Liver (tissue), 9 donors: ENCODE data around the gene LMF1. TPM values are rescaled to one million over a fixed set of nuclear protein-coding genes. Genes with fewer than 3 reads are reported as not detected.

Experiments used
- DNase-seq: peaks from one replicate; pipeline ENCODE4 v3.0.0-alpha.2; 2017; ENCODE audit warnings: low spot score
- H3K27ac ChIP-seq, 2 donors: one replicate each; pipeline ENCODE4 v1.7.0; 2013; ENCODE audit warnings: inconsistent platforms in 2 of 2, low read length in 2 of 2, control low read depth in 1 of 2, low read depth in 1 of 2, mild to moderate bottlenecking in 1 of 2
- H3K27me3 ChIP-seq, 4 donors: one replicate each; pipeline versions ENCODE4 v1.6.1 to v1.7.0; 2013; ENCODE audit warnings: low read length in 3 of 4, inconsistent platforms in 1 of 4, mild to moderate bottlenecking in 1 of 4, moderate library complexity in 1 of 4; ENCODE audit not compliant: control insufficient read depth in 4 of 4, insufficient read depth in 4 of 4
- H3K36me3 ChIP-seq, 4 donors: one replicate each; pipeline versions ENCODE4 v1.6.1 to v1.7.0; 2013; ENCODE audit warnings: low read length in 3 of 4, mild to moderate bottlenecking in 3 of 4, low read depth in 1 of 4, moderate library complexity in 1 of 4; ENCODE audit not compliant: control insufficient read depth in 4 of 4, insufficient read depth in 3 of 4
- H3K4me1 ChIP-seq, 4 donors: one replicate each; pipeline versions ENCODE4 v1.6.1 to v1.7.0; 2013; ENCODE audit warnings: low read length in 3 of 4, mild to moderate bottlenecking in 3 of 4, moderate library complexity in 1 of 4; ENCODE audit not compliant: control insufficient read depth in 4 of 4, insufficient read depth in 4 of 4
- H3K4me3 ChIP-seq, 3 donors: one replicate each; pipeline versions ENCODE4 v1.6.1 to v1.7.0; 2013; ENCODE audit warnings: low read length in 3 of 3, control low read depth in 1 of 3, low read depth in 1 of 3, mild to moderate bottlenecking in 1 of 3
- H3K9ac ChIP-seq, 2 donors: one replicate each; pipeline ENCODE4 v1.7.0; 2013; ENCODE audit warnings: low read length in 2 of 2, mild to moderate bottlenecking in 2 of 2, moderate library complexity in 2 of 2, control low read depth in 1 of 2, low read depth in 1 of 2
- H3K9me3 ChIP-seq, 4 donors: one replicate each; pipeline versions ENCODE4 v1.6.1 to v1.7.0; 2013; ENCODE audit warnings: low read length in 3 of 4; ENCODE audit not compliant: control insufficient read depth in 4 of 4
- EGR1 ChIP-seq, 2 donors: IDR thresholded peaks; 2 replicates each; pipeline ENCODE4 v1.6.1; 2016 to 2018; ENCODE audit warnings: antibody characterized with exemption in 2 of 2, low read depth in 2 of 2
- FOXA1 ChIP-seq: IDR thresholded peaks from 2 replicates; pipeline ENCODE4 v1.6.1; 2016; ENCODE audit warnings: antibody characterized with exemption
- FOXA2 ChIP-seq: IDR thresholded peaks from 2 replicates; pipeline ENCODE4 v1.6.1; 2016; ENCODE audit warnings: antibody characterized with exemption
- GABPA ChIP-seq, 2 donors: IDR thresholded peaks in 1 of 2; conservative IDR thresholded peaks in 1 of 2; 2 replicates each; pipeline ENCODE4 v1.6.1; 2016; ENCODE audit warnings: antibody characterized with exemption in 2 of 2, mild to moderate bottlenecking in 1 of 2, moderate library complexity in 1 of 2
- HNF4A ChIP-seq, 2 donors: conservative IDR thresholded peaks; 2 replicates each; pipeline ENCODE4 v1.6.1; 2016; ENCODE audit warnings: antibody characterized with exemption in 2 of 2, mild to moderate bottlenecking in 2 of 2
- HNF4G ChIP-seq: IDR thresholded peaks from 2 replicates; pipeline ENCODE4 v1.6.1; 2016; ENCODE audit warnings: antibody characterized with exemption
- JUND ChIP-seq, 2 donors: IDR thresholded peaks; 2 replicates each; pipeline ENCODE4 v1.6.1; 2016; ENCODE audit warnings: antibody characterized with exemption in 2 of 2
- NR2F2 ChIP-seq: IDR thresholded peaks from 2 replicates; pipeline ENCODE4 v1.6.1; 2016; ENCODE audit warnings: antibody characterized with exemption
- RAD21 ChIP-seq, 2 donors: IDR thresholded peaks; 2 replicates each; pipeline ENCODE4 v1.6.1; 2016; ENCODE audit warnings: antibody characterized with exemption in 2 of 2, mild to moderate bottlenecking in 2 of 2
- RXRA ChIP-seq, 2 donors: IDR thresholded peaks; 2 replicates each; pipeline ENCODE4 v1.6.1; 2017 to 2018; ENCODE audit warnings: antibody characterized with exemption in 2 of 2, mild to moderate bottlenecking in 1 of 2
- SP1 ChIP-seq: IDR thresholded peaks from 2 replicates; pipeline ENCODE4 v1.6.1; 2018; ENCODE audit warnings: antibody characterized with exemption, mild to moderate bottlenecking
- YY1 ChIP-seq: IDR thresholded peaks from 2 replicates; pipeline ENCODE4 v1.6.1; 2016; ENCODE audit warnings: antibody characterized with exemption, mild to moderate bottlenecking
- WGBS: extraction: QIAGEN DNeasy Blood & Tissue Kit; methylation state at CpG from one replicate; pipeline ENCODE4 v1.1.7; 2013; 5-methylcytosine and 5-hydroxymethylcytosine counted together
- polyA plus RNA-seq, 2 donors: library from polyadenylated mRNA; stranded (reverse) in 1 of 2; unstranded in 1 of 2; fragments of 200-250 nt in 1 of 2; fragments of >200 nt in 1 of 2; fragmentation: Nextera tagmentation in 1 of 2; extraction: Ambion mirVana in 1 of 2; gene quantifications; one replicate each; pipeline versions ENCODE4 v1.2.1 to v1.2.3, GENCODE V29; 2013 to 2015
- total RNA-seq, 2 donors: library from RNA; depleted of rRNA; stranded (reverse); fragments of >200 nt; gene quantifications; one replicate each; pipeline ENCODE4 v1.2.3, GENCODE V29; 2014
- TF ChIP-seq, protein P1 (sequence below): IDR thresholded peaks from 2 replicates; pipeline ENCODE4 v1.6.1; 2016; ENCODE audit warnings: antibody characterized with exemption
- TF ChIP-seq, protein P2 (sequence below): fragments of 150-350 bp; IDR thresholded peaks from 2 replicates; pipeline ENCODE4 v1.5.1; 2017; ENCODE audit warnings: improper control_type of control experiment, low read depth, low read length; ENCODE audit not compliant: missing input control
- TF ChIP-seq, protein P3 (sequence below): IDR thresholded peaks from 2 replicates; pipeline ENCODE4 v1.6.1; 2016; ENCODE audit warnings: antibody characterized with exemption
- TF ChIP-seq, protein P4 (sequence below): IDR thresholded peaks from 2 replicates; pipeline ENCODE4 v1.6.1; 2016; ENCODE audit warnings: antibody characterized with exemption
- TF ChIP-seq, protein P5 (sequence below): IDR thresholded peaks from 2 replicates; pipeline ENCODE4 v1.6.1; 2016; ENCODE audit warnings: antibody characterized with exemption, mild to moderate bottlenecking
- donor health status: healthy.
- donor health status: healthy.
- donor health status: healthy.
- donor health status: healthy.
- donor health status: healthy.

Gene LMF1
- total and polyA plus RNA-seq, 4 donors: 8.8 to 24.3 (median 12.6) TPM

DNA sequence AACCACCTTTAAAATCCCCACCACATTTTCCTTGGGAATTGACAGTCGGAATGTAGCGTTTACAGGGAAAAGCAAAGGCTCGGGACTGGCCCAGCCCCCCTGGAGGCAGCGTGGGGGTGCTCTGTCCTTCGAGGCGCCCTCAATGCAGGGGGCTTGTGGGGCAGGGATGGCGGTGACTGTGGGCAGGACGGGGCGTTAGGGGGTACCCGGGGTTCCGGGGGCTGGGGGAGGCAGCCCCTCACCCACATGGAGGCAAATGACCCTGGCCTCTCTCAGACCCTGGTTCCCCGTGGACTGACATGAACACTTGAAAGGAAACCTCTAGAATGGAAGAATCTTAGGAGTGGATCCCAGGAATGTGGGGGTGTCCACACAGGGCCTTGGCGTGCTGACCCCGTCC lies 91.9 kb downstream of the LMF1 start:
- TF ChIP-seq HNF4G (no peak), FOXA1 (no peak), FOXA2 (no peak), RAD21 (IDR thresholded peaks at IDR 0.05) (no peak), YY1 (no peak), RXRA (IDR thresholded peaks at IDR 0.05) (no peak), HNF4A (conservative IDR thresholded peaks at IDR 0.05) (no peak), GABPA (IDR thresholded peaks at IDR 0.05 in 1 of 2, conservative IDR thresholded peaks at IDR 0.05 in 1 of 2) (no peak), JUND (IDR thresholded peaks at IDR 0.05) (no peak), EGR1 (IDR thresholded peaks at IDR 0.05; ENCODE audit: low read depth in 2 of 2) (no peak), SP1 (no peak), NR2F2 (no peak)
- TF ChIP-seq, protein P1, sequence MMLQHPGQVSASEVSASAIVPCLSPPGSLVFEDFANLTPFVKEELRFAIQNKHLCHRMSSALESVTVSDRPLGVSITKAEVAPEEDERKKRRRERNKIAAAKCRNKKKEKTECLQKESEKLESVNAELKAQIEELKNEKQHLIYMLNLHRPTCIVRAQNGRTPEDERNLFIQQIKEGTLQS: no peak
- TF ChIP-seq, protein P2, sequence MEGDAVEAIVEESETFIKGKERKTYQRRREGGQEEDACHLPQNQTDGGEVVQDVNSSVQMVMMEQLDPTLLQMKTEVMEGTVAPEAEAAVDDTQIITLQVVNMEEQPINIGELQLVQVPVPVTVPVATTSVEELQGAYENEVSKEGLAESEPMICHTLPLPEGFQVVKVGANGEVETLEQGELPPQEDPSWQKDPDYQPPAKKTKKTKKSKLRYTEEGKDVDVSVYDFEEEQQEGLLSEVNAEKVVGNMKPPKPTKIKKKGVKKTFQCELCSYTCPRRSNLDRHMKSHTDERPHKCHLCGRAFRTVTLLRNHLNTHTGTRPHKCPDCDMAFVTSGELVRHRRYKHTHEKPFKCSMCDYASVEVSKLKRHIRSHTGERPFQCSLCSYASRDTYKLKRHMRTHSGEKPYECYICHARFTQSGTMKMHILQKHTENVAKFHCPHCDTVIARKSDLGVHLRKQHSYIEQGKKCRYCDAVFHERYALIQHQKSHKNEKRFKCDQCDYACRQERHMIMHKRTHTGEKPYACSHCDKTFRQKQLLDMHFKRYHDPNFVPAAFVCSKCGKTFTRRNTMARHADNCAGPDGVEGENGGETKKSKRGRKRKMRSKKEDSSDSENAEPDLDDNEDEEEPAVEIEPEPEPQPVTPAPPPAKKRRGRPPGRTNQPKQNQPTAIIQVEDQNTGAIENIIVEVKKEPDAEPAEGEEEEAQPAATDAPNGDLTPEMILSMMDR: no peak
- TF ChIP-seq, protein P3, sequence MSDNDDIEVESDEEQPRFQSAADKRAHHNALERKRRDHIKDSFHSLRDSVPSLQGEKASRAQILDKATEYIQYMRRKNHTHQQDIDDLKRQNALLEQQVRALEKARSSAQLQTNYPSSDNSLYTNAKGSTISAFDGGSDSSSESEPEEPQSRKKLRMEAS: no peak
- TF ChIP-seq, protein P4, sequence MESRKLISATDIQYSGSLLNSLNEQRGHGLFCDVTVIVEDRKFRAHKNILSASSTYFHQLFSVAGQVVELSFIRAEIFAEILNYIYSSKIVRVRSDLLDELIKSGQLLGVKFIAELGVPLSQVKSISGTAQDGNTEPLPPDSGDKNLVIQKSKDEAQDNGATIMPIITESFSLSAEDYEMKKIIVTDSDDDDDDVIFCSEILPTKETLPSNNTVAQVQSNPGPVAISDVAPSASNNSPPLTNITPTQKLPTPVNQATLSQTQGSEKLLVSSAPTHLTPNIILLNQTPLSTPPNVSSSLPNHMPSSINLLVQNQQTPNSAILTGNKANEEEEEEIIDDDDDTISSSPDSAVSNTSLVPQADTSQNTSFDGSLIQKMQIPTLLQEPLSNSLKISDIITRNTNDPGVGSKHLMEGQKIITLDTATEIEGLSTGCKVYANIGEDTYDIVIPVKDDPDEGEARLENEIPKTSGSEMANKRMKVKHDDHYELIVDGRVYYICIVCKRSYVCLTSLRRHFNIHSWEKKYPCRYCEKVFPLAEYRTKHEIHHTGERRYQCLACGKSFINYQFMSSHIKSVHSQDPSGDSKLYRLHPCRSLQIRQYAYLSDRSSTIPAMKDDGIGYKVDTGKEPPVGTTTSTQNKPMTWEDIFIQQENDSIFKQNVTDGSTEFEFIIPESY: no peak
- WGBS: 95% methylated on average over 14 of the region's 14 CpGs
- Histone ChIP-seq H3K36me3 (no peaks in the 10 kb centered on the region), H3K9ac (no peak overlapping the region), H3K4me1 (no peaks in the 10 kb centered on the region), H3K4me3 (no peak overlapping the region), H3K27ac (no peak overlapping the region), H3K9me3 (no peaks in the 10 kb centered on the region), H3K27me3 (no peaks in the 10 kb centered on the region)
- DNase-seq: no peak

DNA sequence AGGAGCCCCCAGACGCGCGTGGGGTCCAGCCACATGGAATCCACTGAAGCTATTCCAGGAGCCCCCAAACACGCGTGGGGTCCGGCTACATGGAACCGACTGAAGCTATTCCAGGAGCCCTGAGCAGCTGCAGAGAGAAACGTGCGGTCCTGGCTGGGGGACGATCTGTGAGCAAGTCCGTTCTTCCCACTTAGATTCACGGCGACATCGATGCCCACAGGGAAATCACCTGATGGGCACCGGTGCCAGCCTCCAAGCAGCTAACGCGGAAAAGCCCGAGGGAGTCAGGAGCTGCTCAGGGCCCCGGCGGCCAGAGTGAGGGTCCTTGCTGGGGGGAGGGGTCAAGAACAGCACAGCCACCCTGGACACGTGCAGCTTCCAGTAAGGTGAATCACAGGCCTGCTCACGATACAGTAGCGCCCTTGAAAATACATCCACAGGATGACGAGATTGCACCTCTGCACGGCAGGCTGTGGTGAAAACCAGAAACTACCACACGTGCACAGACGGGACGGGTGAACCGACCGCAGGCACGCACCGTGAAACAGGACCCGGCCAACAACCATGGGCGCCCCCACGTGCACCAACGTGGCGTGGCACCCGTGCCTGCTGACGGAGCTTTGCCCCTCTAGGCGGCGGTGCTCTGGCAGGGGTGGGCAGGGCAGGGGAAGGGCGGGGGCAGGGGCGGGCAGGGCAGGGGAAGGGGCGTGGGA lies 92.6 kb downstream of the LMF1 start:
- Histone ChIP-seq H3K27me3 (no peaks in the 10 kb centered on the region), H3K4me3 (no peak overlapping the region), H3K36me3 (peaks cover 0 to 4% (median 0%) of the 10 kb centered on the region in 4 donors), H3K9ac (no peak overlapping the region), H3K27ac (no peak overlapping the region), H3K9me3 (no peaks in the 10 kb centered on the region), H3K4me1 (no peaks in the 10 kb centered on the region)
- TF ChIP-seq, protein P3: no peak
- TF ChIP-seq FOXA1 (no peak), YY1 (no peak)
- TF ChIP-seq, protein P5, sequence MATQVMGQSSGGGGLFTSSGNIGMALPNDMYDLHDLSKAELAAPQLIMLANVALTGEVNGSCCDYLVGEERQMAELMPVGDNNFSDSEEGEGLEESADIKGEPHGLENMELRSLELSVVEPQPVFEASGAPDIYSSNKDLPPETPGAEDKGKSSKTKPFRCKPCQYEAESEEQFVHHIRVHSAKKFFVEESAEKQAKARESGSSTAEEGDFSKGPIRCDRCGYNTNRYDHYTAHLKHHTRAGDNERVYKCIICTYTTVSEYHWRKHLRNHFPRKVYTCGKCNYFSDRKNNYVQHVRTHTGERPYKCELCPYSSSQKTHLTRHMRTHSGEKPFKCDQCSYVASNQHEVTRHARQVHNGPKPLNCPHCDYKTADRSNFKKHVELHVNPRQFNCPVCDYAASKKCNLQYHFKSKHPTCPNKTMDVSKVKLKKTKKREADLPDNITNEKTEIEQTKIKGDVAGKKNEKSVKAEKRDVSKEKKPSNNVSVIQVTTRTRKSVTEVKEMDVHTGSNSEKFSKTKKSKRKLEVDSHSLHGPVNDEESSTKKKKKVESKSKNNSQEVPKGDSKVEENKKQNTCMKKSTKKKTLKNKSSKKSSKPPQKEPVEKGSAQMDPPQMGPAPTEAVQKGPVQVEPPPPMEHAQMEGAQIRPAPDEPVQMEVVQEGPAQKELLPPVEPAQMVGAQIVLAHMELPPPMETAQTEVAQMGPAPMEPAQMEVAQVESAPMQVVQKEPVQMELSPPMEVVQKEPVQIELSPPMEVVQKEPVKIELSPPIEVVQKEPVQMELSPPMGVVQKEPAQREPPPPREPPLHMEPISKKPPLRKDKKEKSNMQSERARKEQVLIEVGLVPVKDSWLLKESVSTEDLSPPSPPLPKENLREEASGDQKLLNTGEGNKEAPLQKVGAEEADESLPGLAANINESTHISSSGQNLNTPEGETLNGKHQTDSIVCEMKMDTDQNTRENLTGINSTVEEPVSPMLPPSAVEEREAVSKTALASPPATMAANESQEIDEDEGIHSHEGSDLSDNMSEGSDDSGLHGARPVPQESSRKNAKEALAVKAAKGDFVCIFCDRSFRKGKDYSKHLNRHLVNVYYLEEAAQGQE: no peak
- TF ChIP-seq, protein P1: no peak
- DNase-seq: no peak
- 91% methylated on average over 44 of the region's 44 CpGs for WGBS
